GM21515 (cell line): ENCODE measurements around the gene BICDL1.
A peak's percentile ranks its signal among the peaks of the same experiment; 100 is the strongest.
"Not testable (repeated sequence)": the region's sequence is repeated elsewhere in the genome, so short reads cannot be mapped to it uniquely, and the experiment has no call there.

Source experiments
- ATAC-seq: cut with Tn5 transposase; IDR thresholded peaks from one replicate; pipeline ENCODE4 v1.9.1; 2021; ENCODE audit not compliant: unreplicated experiment

Gene BICDL1

GRCh38 chr12:119988472-119989360 lies at the start of gene BICDL1:
TSS of gene BICDL1 (plus strand) at chr12:119989236. CDS start at chr12:119989869, 633 bp downstream.
- peak; percentile 86 for ATAC-seq

GRCh38 chr12:119940897-119941296 lies 48.1 kb upstream of the BICDL1 start:
- ATAC-seq, result no peak

GRCh38 chr12:119942386-119942785 lies 46.6 kb upstream of the BICDL1 start:
- no peak for ATAC-seq

- no peak for ATAC-seq
These were observed 42.8 kb upstream of the BICDL1 start for GRCh38 chr12:119946213-119946612.

GRCh38 chr12:119949145-119949544 lies 39.9 kb upstream of the BICDL1 start:
- no peak for ATAC-seq

- no peak for ATAC-seq
These were observed 39.4 kb upstream of the BICDL1 start for GRCh38 chr12:119949594-119949993.

- no peak for ATAC-seq
These were observed 33.0 kb upstream of the BICDL1 start for GRCh38 chr12:119956047-119956446.

GRCh38 chr12:119957135-119957534 lies 31.9 kb upstream of the BICDL1 start:
- no peak for ATAC-seq

- ATAC-seq, result no peak
These were observed 29.6 kb upstream of the BICDL1 start for GRCh38 chr12:119959435-119959834.

- no peak for ATAC-seq
These were observed 24.9 kb upstream of the BICDL1 start for GRCh38 chr12:119964123-119964522.

- no peak for ATAC-seq
These were observed 24.1 kb upstream of the BICDL1 start for GRCh38 chr12:119964929-119965328.

- ATAC-seq, result no peak
These were observed 8.8 kb upstream of the BICDL1 start for GRCh38 chr12:119980242-119980641.

GRCh38 chr12:119980702-119981101 lies 8.3 kb upstream of the BICDL1 start:
- ATAC-seq, result not testable (repeated sequence)

- no peak for ATAC-seq
These were observed 310 bp downstream of the BICDL1 start for GRCh38 chr12:119989361-119989730.

- ATAC-seq, result peak; percentile 35
These were observed 820 bp downstream of the BICDL1 start for GRCh38 chr12:119989731-119990381.

GRCh38 chr12:119990382-119990874 lies 1.4 kb downstream of the BICDL1 start:
- no peak for ATAC-seq

GRCh38 chr12:119992129-119992705 lies 3.2 kb downstream of the BICDL1 start:
- ATAC-seq, result no peak

- no peak for ATAC-seq
These were observed 6.0 kb downstream of the BICDL1 start for GRCh38 chr12:119994892-119995658.

- no peak for ATAC-seq
These were observed 7.4 kb downstream of the BICDL1 start for GRCh38 chr12:119996417-119996816.

- ATAC-seq, result no peak
These were observed 9.6 kb downstream of the BICDL1 start for GRCh38 chr12:119998471-119999245.
